Left lung (tissue), 10 donors: ENCODE results near the gene ESPN. TPM values are rescaled to one million over a fixed set of nuclear protein-coding genes. Genes with fewer than 3 reads are reported as not detected.
"Not testable (repeated sequence)": the region's sequence is repeated elsewhere in the genome, so short reads cannot be mapped to it uniquely, and the experiment has no call there.

Experiments
- ATAC-seq: fragments of 200-7000 bp; cut with Tn5 transposase; one replicate; pipeline ENCODE4 v1.9.1; 2020; ENCODE audit warnings: moderate library complexity
- DNase-seq, 4 donors: peaks; one replicate each; pipeline ENCODE4 v3.0.0-alpha.2; 2013 to 2020
- H3K27ac ChIP-seq, 2 donors: fragments of 200-600 bp; sonication (generic) in 1 of 2; one replicate each; pipeline versions ENCODE4 v1.5.0 to v1.8.0; 2020 to 2021
- H3K27me3 ChIP-seq, 2 donors: fragments of 200-600 bp; sonication (generic) in 1 of 2; one replicate each; pipeline versions ENCODE4 v1.5.0 to v1.8.0; 2020 to 2021
- H3K36me3 ChIP-seq, 2 donors: fragments of 200-600 bp; sonication (generic) in 1 of 2; one replicate each; pipeline versions ENCODE4 v1.5.0 to v1.8.0; 2020 to 2021
- H3K4me1 ChIP-seq, 2 donors: fragments of 200-600 bp; one replicate each; pipeline ENCODE4 v1.8.0; 2021
- H3K4me3 ChIP-seq, 2 donors: fragments of 200-600 bp; sonication (generic) in 1 of 2; one replicate each; pipeline versions ENCODE4 v1.5.0 to v1.8.0; 2020 to 2021; ENCODE audit warnings: mild to moderate bottlenecking in 1 of 2
- H3K9me3 ChIP-seq, 2 donors: fragments of 200-600 bp; sonication (generic) in 1 of 2; one replicate each; pipeline versions ENCODE4 v1.5.0 to v1.8.0; 2020 to 2021
- intact Hi-C, 2 donors: fragments of 100-400 bp; cut with DNase I; formaldehyde crosslinking; loops; one replicate each; pipeline versions ENCODE4 v1.11.2 to v1.14.2; 2022
- polyA plus RNA-seq, 6 donors: library from polyadenylated mRNA; unstranded; fragments of 120-200 nt; gene quantifications; one replicate each; pipeline ENCODE4 v1.2.1, GENCODE V29; 2013; ENCODE audit not compliant: insufficient read length in 6 of 6
- total RNA-seq, 2 donors: library from RNA; stranded (reverse); fragmentation: NEBNext Ultra II Directional; extraction: Animal tissue kit (Norgen Biotek cat#: 25700); gene quantifications; one replicate each; pipeline ENCODE4 v1.2.1, GENCODE V29; 2021
- TF ChIP-seq, protein P1 (sequence below), 2 donors: fragments of 200-600 bp; sonication (generic) in 1 of 2; IDR thresholded peaks; one replicate each; pipeline versions ENCODE4 v1.5.0 to v1.8.0; 2021; ENCODE audit warnings: antibody characterized with exemption in 2 of 2
- donor health status: DM: no; HTN: yes; CAD: no.
- donor health status: DM: no; HTN: no; CAD: no.

ESPN gene
- total and polyA plus RNA-seq, 8 donors = 1.2 to 3.7 (median 2.2) TPM

DNA sequence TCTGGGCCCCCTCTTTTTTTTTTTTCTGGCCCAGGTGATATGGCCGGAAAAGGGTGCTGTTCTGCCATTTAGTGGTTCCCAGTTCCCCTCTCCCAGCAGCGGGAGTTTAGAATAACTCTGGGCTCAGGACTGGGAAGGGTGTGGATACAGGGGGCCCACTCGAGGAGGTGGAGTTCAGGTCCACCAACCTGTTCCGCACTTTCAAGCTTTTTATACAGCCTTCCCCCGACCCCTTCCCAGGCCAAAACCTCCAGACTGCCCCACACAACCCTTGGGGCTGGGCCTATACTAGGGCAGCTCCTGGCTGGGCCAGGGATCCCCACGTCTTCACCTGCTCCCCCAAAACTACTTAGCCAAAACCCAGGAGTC, 66.5 kb downstream of the ESPN start:
- Histone ChIP-seq H3K27me3 (peaks cover 0 to 53% of the 10 kb centered on the region in 2 donors), H3K4me1 (peaks cover 11 to 28% of the 10 kb centered on the region in 2 donors), H3K36me3 (no peaks in the 10 kb centered on the region), H3K9me3 (no peaks in the 10 kb centered on the region), H3K4me3 (peak overlapping the region; percentile 50), H3K27ac (peak overlapping the region; percentile 39 to 57)
- ATAC-seq (no peak), DNase-seq (no peak)
- intact Hi-C loops = no loop called here
- TF ChIP-seq, protein P1, sequence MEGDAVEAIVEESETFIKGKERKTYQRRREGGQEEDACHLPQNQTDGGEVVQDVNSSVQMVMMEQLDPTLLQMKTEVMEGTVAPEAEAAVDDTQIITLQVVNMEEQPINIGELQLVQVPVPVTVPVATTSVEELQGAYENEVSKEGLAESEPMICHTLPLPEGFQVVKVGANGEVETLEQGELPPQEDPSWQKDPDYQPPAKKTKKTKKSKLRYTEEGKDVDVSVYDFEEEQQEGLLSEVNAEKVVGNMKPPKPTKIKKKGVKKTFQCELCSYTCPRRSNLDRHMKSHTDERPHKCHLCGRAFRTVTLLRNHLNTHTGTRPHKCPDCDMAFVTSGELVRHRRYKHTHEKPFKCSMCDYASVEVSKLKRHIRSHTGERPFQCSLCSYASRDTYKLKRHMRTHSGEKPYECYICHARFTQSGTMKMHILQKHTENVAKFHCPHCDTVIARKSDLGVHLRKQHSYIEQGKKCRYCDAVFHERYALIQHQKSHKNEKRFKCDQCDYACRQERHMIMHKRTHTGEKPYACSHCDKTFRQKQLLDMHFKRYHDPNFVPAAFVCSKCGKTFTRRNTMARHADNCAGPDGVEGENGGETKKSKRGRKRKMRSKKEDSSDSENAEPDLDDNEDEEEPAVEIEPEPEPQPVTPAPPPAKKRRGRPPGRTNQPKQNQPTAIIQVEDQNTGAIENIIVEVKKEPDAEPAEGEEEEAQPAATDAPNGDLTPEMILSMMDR (IDR thresholded peaks at IDR 0.05) = no peak

DNA sequence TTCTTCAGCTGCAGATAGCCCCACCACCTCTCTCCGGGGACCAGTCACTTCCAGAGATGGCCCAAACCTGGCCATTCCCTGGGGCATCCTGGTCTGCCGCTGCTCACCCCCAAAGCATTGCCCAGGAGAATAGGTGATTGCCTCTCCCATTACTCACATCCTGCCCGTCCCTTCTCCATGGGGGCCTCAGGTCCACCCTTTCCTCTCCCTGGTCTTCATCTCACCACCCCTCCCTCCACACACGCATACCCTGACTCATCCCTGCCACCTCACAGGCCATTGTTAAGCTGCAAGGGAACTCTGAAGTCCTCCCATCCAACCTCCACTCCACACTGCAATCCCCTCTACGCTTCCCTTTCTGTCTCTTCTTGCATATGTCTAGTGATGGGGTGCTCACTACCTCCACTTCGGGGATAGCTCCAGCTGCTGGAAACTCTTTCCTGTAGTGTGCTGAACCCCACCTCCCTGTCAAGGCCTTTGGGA, 66.9 kb downstream of the ESPN start, which contains the start of gene PLEKHG5:
Gene PLEKHG5 (minus strand): TSS at position 188 of the 483 bp plus-strand sequence. CDS start 14,096 bp downstream, outside the sequence.
- ATAC-seq = no peak
- Histone ChIP-seq H3K9me3 (no peaks in the 10 kb centered on the region), H3K27ac (peak within 1 kb of the TSS; percentile 39 to 57), H3K4me1 (peaks cover 11 to 24% of the 10 kb centered on the region in 2 donors), H3K4me3 (peak within 1 kb of the TSS; percentile 50), H3K27me3 (peaks cover 0 to 53% of the 10 kb centered on the region in 2 donors), H3K36me3 (no peaks in the 10 kb centered on the region)
- DNase-seq = no peak
- TF ChIP-seq, protein P1 (IDR thresholded peaks at IDR 0.05) = no peak
- intact Hi-C loops = no loop called here

DNA sequence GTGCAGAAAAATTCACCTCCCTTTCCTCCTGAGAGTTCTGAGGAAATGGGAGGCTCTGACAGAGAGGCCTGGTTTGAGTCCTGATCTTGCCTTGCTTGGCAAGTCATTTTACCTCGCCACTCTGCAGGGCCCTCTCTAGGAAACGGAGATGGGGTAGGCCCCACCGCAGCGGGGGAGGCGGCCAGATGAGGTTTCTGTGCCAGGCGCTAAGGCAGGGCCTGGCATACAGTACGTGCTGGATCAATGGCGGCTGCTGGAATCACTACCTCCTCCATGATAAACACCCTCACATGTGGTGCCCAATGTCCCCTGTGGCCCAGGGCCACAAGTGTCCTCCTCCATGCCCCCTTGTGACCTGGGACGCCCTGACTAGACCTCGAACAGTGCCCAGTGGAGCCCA, 67.4 kb downstream of the ESPN start:
- Histone ChIP-seq H3K4me3 (no peak overlapping the region), H3K36me3 (no peaks in the 10 kb centered on the region), H3K27me3 (peaks cover 0 to 53% of the 10 kb centered on the region in 2 donors), H3K9me3 (no peaks in the 10 kb centered on the region), H3K4me1 (peaks cover 11 to 26% of the 10 kb centered on the region in 2 donors), H3K27ac (no peak overlapping the region)
- DNase-seq (no peak), ATAC-seq (no peak)
- intact Hi-C loops = no loop called here
- TF ChIP-seq, protein P1 (IDR thresholded peaks at IDR 0.05) = no peak

DNA sequence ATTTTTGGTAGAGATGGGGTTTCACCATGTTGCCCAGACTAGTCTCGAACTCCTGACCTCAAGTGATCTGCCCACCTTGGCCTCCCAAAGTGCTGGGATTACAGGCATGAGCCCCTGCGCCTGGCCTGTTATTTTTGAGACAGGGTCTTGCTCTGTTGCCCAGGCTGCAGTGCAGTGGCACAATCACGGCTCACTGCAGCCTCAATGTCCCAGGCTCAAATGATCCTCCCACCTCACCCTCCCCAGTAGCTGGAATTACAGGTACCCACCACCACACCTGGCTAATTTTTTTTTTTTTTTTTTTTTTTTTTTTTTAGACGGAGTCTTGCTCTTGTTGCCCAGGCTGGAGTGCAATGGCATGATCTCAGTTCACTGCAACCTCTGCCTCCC, 69.3 kb downstream of the ESPN start:
- H3K4me1 ChIP-seq = peaks cover 11 to 35% of the 10 kb centered on the region in 2 donors
- peaks cover 0 to 70% of the 10 kb centered on the region in 2 donors for H3K27me3 ChIP-seq
- H3K4me3 ChIP-seq, DNase-seq, H3K36me3 ChIP-seq, ATAC-seq, intact Hi-C loops, H3K27ac ChIP-seq, H3K9me3 ChIP-seq: not testable (repeated sequence)

DNA sequence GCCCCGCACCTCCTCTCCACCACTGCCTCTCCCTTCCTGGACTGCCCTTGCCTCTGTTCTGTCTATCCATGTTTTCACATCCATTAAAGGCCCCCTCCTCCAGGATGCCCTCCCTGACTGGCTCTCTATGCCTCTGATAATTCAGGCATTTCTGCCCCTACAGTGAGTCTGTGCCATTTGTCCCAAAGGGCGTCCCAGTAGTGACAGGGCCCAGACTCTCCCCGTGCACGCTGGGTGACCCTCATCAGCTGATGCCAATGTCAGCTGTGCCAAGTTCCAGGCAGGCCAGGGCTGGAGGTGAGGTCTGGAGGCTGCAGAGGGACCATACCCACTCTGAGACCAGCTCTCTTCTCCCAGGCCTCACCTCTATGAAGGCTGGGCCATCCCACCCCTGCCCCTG, 70.1 kb downstream of the ESPN start:
- Histone ChIP-seq H3K36me3 (no peaks in the 10 kb centered on the region), H3K27ac (no peak overlapping the region), H3K4me3 (no peak overlapping the region), H3K9me3 (no peaks in the 10 kb centered on the region), H3K4me1 (peaks cover 11 to 34% of the 10 kb centered on the region in 2 donors), H3K27me3 (peaks cover 0 to 73% of the 10 kb centered on the region in 2 donors)
- DNase-seq = no peak
- intact Hi-C loops = no loop called here
- TF ChIP-seq, protein P1 (IDR thresholded peaks at IDR 0.05) = no peak
- no peak for ATAC-seq

DNA sequence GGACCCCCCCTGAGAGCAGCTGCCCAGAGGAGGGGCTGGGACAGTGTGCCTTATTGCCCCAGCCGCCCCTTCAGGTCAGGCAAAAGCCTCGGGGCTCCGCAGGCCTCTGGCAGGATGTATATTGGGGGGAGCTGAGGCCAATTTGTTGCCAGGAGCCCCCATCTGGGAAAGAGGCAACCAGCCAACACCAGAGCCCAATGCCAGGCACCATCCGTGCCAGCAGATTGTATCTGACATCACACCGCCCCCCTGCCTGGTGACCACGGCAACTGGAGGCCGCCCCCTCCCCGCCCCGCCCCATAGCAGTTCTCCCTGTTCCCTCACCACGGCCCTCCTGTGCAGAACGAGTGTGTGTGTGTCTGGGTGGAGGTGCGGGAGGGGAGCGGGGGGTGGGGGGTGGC, 70.5 kb downstream of the ESPN start:
- Histone ChIP-seq H3K27me3 (peaks cover 0 to 69% of the 10 kb centered on the region in 2 donors), H3K9me3 (no peaks in the 10 kb centered on the region), H3K27ac (no peak overlapping the region), H3K4me1 (peaks cover 8 to 30% of the 10 kb centered on the region in 2 donors), H3K4me3 (no peak overlapping the region), H3K36me3 (no peaks in the 10 kb centered on the region)
- ATAC-seq (no peak), DNase-seq (no peak)
- TF ChIP-seq, protein P1 (IDR thresholded peaks at IDR 0.05) = no peak
- intact Hi-C loops = no loop called here
